ENCODE results near the gene NR3C2.

DNA sequence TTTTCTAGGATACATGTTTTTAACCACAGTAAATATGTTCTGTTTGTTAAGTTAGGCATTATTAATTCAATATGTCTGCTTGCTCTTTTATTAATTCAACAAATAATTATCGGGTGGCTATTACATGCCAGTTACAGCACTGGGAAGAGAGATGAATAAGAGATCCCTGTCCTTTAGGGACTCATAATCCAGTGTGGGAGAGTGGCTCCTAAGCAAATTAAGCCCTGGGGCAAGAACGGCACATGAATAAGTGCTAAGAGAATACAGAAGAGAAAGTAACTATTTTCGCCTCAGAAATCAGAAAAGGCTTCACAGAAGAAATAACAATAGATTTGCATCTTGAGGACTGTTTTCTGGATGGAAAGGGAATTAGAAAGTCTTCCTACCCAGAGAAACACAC lies 236.7 kb downstream of the NR3C2 start:
- TF ChIP-seq, protein P1, sequence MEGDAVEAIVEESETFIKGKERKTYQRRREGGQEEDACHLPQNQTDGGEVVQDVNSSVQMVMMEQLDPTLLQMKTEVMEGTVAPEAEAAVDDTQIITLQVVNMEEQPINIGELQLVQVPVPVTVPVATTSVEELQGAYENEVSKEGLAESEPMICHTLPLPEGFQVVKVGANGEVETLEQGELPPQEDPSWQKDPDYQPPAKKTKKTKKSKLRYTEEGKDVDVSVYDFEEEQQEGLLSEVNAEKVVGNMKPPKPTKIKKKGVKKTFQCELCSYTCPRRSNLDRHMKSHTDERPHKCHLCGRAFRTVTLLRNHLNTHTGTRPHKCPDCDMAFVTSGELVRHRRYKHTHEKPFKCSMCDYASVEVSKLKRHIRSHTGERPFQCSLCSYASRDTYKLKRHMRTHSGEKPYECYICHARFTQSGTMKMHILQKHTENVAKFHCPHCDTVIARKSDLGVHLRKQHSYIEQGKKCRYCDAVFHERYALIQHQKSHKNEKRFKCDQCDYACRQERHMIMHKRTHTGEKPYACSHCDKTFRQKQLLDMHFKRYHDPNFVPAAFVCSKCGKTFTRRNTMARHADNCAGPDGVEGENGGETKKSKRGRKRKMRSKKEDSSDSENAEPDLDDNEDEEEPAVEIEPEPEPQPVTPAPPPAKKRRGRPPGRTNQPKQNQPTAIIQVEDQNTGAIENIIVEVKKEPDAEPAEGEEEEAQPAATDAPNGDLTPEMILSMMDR (IDR thresholded peaks at IDR 0.05), result no peak
- no peak for TF ChIP-seq POLR2A (IDR thresholded peaks at IDR 0.05)
